GM21825 (cell line): ENCODE data around the gene ITCH.
"Not testable (repeated sequence)": the region's sequence is repeated elsewhere in the genome, so short reads cannot be mapped to it uniquely, and the experiment has no call there.

Experiments
- ATAC-seq: cut with Tn5 transposase; IDR thresholded peaks from one replicate; pipeline ENCODE4 v1.9.1; 2021; ENCODE audit warnings: mild to moderate bottlenecking, moderate library complexity; ENCODE audit not compliant: unreplicated experiment

The ITCH gene

DNA sequence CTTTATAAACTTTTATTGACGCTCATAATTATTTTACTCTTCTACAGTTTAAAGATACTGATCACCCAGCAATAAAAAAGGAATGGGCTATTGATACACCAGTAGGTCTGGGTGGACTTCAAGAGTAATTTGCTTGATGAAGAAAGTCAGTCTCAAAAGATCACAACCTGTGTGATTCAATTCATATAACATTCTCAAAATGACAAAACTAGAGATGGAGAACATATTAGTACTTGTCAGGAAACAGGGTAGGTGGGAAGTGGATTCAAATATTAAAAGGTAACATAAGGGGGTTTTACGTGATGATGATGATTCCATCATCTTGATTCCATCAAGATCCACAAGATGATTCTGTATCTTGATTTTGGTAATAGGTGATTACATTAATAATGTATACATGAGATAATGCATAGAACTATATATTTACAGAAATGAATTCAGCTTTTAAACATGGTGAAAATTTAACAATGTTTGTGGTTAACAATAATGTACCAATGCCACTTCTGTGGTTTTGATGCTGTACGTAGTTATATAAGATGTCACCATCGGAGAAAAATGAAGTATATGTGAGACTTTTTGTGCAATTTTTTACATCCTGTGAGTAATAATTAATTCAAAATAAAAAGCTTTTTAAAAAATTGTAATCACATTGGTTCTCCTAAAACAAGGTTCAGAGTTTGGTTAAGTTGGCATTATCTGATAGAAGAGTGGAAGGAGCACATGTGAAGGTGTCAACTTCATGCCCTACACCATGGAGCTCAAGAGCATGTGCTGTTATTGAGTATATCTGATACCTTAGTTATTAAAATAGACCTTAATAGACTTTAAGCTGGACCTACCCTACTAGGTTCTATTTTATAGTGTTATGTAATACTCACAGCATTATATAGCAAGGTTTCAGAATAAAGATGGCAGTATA lies 86.9 kb downstream of the ITCH start:
- no peak for ATAC-seq

DNA sequence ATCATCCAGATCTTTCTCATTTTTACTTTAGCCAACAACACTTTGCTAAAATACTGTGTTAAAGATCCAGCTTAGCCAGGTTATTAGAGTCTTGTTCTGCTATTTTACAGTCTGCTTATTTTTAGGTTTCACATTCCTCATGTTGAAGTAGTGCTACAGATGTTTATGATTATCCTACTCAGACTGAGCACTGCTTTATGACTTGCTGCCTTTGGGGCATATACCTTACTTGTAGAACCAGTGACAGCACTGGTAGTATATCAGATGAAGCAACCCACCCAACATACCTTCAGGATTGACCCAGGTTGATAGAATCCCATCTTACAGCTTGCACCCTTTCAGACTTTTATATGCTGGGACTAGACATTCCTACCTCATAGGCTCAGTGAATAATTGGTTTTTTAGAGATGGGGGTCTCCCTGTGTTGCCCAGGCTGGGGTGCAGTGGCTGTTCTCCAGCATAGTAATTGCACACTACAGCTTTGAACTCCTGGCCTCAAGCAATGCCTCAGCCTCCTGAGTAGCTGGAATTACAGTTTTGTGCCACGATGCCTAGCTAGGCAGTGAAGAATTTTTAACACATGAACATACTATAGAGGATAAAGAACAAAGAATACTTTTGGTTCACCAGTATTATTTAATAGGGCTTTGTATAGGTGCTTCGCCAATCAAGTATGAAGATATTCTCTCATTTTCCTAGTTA lies 89.4 kb downstream of the ITCH start:
- ATAC-seq = no peak

DNA sequence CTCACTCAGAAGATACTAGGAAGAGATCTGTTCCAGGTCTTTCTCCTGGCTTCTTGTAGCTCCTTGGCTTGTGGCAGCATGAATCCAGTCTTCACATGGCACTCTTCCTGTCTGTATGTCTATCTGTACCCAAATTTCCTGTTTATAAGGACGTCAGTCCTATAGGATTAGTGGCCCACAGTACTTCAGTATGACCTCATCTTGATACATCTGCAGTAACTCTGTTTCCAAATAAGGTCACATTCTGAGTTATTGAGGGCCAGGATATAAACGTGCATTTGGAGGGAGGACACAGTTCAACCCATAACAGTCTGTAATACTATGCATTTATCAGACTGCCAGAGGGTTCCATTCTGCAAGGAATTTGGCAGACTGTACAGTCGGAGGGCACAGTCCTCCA lies 95.6 kb downstream of the ITCH start:
- no peak for ATAC-seq

DNA sequence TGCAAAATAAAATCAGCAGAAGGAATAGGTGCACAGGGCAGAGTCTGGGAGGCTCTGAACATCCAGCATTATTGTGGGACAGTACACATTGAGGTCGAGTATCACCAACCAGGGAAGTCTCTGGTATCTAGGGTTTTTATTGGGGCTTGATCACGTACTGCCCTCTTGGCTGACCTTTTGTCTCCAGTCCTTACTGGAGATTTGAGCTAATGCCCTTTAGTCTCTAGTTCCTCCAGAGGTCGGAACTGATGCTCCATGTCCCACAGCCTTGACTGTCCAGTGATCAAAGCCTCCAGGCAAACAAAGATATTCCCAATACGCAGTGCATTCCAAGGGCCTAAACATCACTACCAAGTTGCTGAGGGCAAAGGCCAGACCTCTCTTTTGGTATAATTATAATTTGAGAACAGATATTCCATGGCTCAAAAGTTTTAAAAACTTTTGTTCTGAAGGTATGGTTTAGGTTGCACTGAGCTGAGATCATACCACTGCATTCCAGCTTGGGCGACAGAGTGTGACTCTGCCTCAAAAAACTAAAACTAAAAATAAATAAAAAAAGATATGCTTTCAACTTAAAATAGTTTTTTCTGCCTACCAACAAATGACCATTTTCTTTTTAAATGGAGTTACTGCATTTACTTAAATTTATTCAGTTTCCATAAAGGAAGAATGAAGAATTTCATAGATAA lies 96.3 kb downstream of the ITCH start:
- ATAC-seq = no peak

DNA sequence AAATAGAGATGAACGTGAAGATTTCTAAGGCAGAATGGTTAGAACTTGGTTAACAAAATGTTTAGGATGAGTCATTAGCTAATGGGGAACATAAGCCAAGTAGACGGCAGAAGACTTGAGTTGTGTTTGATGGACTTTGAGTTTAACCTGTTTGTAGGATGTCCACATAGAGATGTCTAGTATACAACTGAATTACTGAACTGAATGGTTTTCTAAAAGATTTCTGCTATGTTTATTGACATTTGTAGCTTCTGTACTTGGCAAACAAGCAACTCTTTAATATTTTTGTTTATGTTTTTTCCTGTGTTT lies 98.7 kb downstream of the ITCH start:
- ATAC-seq = no peak

DNA sequence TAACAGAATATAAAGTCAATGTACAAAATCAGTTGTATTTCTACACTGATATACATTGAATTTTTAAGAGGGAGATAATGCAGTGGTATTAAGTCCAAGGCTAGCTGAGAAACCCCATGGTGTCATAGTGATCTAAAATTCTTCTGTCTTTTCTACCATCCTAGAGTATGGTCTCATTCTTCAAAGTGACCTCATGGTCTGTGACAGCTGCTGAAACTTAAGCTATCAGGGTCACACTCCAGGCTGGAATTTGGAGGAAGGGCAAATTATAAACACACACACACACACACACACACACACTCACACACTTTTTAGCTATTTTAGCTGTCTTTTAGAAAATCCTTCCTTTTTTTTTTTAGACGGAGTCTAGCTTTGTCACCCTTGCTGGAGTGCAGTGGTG lies 105.9 kb downstream of the ITCH start:
- ATAC-seq = no peak

DNA sequence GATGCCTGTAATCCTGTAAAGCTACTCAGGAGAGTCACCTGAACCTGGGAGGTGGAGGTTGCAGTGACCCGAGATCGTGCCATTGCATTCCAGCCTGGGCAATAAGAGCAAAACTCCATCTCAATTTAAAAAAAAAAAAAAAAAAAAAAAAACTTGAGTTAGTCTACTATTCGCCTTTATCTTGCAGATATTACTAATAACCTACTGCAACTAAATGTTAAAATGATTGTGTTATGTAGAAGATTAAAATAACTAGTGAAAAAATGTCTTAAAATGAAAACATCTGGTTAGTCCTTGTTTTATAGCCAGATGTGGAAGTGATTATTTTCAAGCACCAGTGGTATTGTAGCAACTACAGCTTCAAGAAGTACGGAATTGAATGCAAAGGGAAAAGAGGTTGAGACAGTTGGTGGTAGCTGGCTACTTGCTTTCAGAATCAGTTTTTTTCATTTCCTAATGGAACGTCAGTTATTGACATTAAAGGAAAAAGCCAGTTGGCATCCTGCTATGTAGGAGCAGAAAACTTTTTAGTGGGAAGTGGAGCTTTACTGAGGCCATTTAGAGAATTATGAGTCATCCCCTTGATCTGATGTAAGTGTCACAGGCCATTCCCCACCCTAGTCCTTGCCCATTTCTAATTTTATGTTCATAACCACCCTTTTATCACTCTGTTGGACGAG lies 109.3 kb downstream of the ITCH start:
- ATAC-seq = no peak

DNA sequence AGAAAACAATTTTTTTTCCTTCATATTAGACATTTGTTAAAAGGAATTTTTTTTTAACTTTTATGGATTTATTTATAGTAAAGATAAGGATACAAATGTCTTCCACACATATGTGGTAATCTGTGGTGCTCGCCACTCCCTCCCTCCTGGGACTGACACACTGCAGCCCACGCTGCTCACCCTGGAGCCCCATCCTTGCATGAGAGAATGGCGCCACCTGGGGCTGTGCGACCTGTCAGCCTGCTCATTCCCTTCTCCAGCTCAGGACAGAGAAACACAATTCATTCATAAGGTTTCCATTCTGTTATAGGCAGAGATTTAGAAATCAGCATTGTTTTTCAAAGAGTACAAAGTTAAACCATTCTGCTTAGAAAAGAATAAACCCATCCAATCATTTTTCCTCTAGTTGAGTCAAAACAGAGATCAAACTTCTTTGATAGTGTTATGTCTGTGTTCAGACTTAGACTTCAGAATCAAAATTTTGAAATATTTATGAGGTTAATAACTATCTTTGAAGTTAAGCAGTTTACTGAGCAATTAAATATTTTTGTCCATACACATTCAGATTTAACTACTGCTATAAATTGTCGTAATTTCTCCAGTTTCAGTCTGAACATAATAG lies 110.3 kb downstream of the ITCH start:
- ATAC-seq = no peak

DNA sequence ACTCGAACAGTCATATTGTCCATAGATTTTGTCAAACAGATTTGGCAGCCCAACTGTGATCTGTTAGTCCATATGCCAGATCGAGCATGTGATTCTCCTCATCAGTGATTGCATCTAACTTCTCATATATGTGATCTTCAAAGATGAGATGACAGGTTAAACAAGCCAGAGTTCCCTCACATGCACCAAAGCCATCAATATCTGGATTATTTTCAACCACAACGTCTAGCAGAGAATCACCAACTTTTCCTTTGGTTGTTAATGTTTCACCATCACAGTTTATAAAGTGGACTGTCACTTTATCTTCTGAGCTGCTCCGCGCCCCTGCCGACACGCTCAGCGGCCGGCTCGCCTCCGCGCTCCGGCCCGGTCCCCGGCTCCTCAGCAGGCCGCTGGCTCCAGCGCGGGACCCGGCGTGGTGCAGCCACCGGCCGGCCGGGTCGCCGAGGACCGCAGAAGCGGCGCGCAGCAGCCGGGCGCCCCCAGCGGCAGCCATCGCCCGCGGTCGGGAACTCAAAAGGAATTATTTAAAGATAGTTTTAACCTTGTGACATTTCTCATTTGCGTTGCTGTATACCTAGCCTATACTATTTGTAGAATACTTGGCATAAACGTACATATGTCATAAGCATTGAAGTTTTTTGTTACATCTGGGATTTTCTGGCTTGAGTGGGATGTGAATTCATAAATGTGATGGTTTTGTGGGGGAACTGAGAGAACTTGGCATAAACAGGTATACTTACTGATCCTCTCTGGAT lies 113.1 kb downstream of the ITCH start:
- ATAC-seq = peak; percentile 75

DNA sequence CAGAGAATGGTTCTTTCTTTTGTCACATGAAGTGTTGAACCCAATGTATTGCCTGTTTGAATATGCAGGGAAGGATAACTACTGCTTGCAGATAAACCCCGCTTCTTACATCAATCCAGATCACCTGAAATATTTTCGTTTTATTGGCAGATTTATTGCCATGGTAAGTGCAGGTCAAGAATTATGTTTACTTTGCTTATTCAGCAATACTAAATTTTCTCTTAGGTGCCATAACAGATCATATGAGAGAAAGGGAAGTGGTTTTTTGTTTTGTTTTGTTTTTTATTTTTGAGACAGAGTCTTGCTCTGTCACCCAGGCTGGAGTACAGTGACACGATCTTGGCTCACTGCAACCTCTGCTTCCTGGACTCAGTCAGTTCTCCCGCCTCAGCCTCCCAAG lies 116.6 kb downstream of the ITCH start:
- ATAC-seq = no peak

DNA sequence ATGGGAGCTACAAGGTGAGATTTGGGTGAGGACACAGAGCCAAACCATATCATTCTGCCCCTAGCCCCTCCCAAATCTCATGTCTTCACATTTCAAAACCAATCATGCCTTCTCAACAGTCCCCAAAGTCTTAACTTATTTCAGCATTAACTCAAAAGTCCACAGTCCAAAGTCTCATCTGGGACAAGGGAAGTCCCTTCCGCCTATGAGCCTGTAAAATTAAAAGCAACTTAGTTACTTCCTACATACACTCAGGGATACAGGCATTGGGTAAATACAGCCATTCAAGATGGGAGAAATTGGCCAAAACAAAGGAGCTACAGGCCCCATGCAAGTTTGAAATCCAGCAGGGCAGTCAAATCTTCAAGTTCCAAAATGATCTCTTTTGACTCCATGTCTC lies 119.1 kb downstream of the ITCH start:
- ATAC-seq = not testable (repeated sequence)

DNA sequence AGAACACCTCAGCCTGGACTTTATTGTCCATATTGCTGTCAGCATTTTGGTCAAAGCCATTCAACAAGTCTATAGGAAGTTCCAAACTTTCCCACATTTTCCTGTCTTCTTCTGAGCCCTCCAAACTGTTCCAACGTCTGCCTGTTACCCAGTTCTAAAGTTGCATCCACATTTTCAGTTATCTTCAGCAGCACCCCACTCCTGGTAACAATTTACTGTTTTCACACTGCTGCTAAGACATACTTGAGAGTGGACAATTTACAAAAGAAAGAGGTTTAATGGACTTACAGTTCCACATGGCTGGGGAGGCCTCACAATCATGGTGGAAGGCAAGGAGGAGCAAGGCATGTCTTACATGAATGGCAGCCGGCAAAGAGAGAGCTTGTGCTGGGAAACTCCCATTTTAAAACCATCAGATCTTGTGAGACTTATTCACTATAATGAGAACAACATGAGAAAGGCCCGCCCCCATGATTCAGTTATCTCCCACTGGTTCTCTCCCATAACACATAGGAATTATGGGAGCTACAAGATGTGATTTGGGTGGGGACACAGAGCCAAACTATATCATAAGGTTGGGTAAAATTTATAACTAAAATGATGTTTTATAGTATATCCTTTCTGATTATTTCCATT lies 120.6 kb downstream of the ITCH start:
- not testable (repeated sequence) for ATAC-seq

DNA sequence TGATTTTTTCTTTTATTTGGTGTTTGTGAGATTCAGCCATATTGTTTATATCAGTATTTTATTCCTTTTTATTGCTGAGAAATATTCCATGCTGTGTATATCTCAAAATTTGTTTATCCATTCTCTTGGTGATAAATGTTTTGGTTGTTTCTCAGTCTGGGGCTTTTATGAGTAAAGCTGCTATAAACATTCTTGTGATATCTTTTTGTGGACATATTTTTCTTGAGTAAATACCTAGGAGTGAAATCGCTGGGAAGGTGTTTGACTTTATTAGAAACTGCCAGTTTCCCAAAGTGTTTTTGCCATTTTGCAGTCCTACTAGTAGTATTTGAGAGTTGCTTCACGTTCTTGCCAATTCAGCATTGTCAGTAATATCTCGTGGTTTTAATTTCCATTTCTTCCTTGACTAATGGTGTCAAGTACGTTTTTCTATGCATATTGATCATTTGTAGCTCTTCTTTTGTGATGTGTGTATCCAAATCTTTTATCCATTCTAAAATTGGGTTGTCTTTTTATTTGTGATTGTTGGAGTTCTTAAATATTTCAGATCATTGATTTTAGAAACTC lies 122.1 kb downstream of the ITCH start:
- ATAC-seq = no peak

DNA sequence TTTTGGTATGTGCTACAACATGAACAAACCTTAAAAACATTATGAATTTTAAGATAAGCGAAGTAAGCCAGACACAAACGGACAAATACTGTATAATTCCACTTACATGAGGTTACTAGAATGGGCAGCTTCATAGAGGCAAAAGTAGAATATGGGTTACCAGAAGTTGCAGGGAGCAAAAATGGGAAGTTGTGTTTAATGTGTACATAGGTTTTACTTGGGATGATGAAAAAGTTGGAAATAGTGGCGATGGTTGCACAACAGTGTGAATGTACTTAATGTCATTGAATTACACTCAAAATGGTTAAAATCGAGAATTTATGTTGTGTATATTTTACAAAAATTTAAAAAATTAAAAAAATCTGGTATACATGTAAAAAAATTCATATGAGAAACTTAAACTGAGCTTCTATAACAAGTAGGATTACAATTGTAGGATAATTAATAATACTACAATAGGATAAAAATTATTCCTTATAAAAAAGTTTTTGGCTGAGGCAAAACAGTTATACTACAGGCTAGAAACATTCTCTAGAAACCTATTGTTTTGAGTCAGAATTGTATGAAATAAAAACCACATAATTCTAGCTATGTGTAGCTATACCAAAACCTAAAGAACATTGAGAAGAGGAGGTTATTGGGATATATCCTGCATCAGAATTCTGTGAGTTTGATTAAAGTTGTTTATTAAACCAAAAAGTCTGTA lies 128.3 kb downstream of the ITCH start:
- no peak for ATAC-seq

DNA sequence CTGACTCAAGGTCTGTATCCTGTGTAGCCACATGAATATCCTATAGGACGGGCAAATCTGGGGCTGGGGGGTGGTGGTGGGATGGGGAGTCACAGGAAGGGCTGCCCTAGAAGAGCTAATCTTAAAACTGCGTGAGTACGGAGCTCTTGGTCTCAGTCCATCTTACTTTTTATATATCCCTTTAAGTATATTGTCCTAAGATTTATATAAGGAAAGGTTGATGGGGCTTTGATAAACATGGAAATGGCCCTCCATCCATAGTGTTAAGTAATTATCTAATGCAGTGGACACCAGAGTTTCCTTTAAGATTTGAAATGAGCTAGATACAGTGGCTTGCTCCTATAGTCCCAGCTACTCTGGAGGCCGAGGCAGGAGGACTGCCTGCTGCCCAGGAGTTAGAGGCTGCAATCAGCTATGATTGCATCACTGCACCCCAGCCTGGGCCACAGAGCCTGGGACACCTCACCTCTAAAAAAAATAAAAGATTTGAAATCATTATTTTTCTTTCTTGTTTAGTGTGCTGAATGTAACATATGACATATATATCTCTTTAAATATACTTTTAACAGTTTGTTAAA lies 128.9 kb downstream of the ITCH start:
- no peak for ATAC-seq

DNA sequence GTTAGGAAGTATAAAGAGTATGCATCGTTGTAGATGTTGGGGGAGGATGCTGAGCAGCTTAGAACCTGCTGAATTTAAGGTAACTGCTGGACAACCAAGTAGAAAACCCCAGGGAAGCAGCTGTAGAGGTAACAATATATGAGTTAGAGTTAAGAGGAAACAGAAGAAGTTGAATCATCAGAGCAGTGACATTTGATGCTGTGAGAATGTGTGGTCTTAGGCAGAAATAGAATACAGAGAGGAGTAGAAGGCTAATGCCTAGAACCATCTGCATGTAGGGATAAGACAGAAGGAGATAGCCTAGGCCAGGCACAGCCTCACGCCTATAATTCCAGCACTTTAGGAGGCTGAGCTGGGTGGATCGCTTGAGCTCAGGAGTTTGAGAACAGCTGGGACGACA lies 130.6 kb downstream of the ITCH start:
- no peak for ATAC-seq

DNA sequence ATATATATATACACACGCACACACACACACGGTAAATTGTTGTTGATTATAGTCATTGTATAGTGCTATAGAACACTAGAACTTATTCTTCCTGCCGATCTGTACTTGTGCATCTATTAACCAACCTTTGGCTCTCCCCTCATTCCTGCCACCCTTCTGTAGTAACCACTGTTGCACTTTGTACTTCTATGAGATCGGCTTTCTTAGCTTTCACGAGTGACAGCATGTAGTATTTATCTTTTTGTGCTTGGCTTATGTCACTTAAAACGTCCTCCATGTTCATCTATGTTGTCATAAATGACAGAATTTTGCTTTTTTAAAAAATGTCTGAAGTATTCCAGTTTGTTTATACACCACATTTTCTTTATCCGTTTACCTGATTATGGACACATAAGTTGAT lies 132.2 kb downstream of the ITCH start:
- no peak for ATAC-seq

DNA sequence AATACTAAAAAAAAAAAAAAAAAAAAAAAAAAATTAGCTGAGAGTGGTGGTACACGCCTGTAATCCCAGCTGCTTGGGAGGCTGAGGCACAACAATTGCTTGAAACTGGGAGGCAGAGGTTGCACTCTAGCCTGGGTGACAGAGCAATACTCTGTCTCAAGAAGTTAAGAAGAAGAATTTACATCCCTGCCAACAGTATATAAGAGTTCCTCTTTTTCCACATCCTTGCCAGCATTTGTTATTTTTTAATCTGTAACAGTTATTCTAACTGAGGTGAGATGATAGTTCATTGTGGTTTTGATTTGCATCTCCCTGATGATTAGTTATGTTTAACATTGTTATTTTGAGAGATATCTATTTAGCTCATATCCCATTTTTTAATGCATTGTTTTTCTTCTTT lies 132.8 kb downstream of the ITCH start:
- ATAC-seq = no peak
